GM23338 (cell line): ENCODE measurements around the gene REPIN1. TPM values are rescaled to one million over a fixed set of nuclear protein-coding genes. Genes with fewer than 3 reads are reported as not detected.

ENCODE experiments used
- ATAC-seq: fragments of 200-7000 bp; cut with Tn5 transposase; 3 replicates; pipeline ENCODE4 v1.9.1; 2020
- DNase-seq: peaks from one replicate; pipeline ENCODE4 v3.0.0-alpha.2; 2015; ENCODE audit warnings: low spot score
- H2AFZ ChIP-seq: fragments of 200-600 bp; sonication (generic); 2 replicates; pipeline ENCODE4 v1.8.0; 2016; ENCODE audit warnings: antibody characterized with exemption, mild to moderate bottlenecking, moderate library complexity
- H3F3A ChIP-seq: fragments of 200-600 bp; sonication (generic); replicated peaks from 2 replicates; pipeline ENCODE4 v1.8.0; 2017; ENCODE audit warnings: antibody characterized with exemption, mixed run types, low read depth
- H3K27ac ChIP-seq: fragments of 200-600 bp; sonication (generic); 2 replicates; pipeline ENCODE4 v1.6.1; 2016; ENCODE audit warnings: low read depth
- H3K27me3 ChIP-seq: fragments of 200-600 bp; sonication (generic); 2 replicates; pipeline ENCODE4 v1.8.0; 2016; ENCODE audit warnings: mild to moderate bottlenecking, mixed run types, moderate library complexity; ENCODE audit not compliant: insufficient read depth
- H3K36me3 ChIP-seq: fragments of 200-600 bp; sonication (generic); 2 replicates; pipeline ENCODE4 v1.8.0; 2016; ENCODE audit warnings: mild to moderate bottlenecking; ENCODE audit not compliant: insufficient read depth
- H3K4me1 ChIP-seq: fragments of 200-600 bp; sonication (generic); 2 replicates; pipeline ENCODE4 v1.8.0; 2016; ENCODE audit warnings: mild to moderate bottlenecking, moderate library complexity; ENCODE audit not compliant: insufficient read depth
- H3K4me2 ChIP-seq: fragments of 200-600 bp; sonication (generic); 2 replicates; pipeline ENCODE4 v1.7.1; 2017; ENCODE audit warnings: mixed run types
- H3K4me3 ChIP-seq: fragments of 200-600 bp; sonication (generic); 2 replicates; pipeline ENCODE4 v1.6.1; 2016; ENCODE audit warnings: mixed run types
- H3K79me2 ChIP-seq: fragments of 200-600 bp; sonication (generic); replicated peaks from 2 replicates; pipeline ENCODE4 v1.8.0; 2017; ENCODE audit warnings: mild to moderate bottlenecking; ENCODE audit not compliant: insufficient read depth
- H3K9me2 ChIP-seq: fragments of 200-600 bp; sonication (generic); 2 replicates; pipeline ENCODE4 v1.8.0; 2017; ENCODE audit not compliant: insufficient read depth
- H4K20me1 ChIP-seq: fragments of 200-600 bp; sonication (generic); replicated peaks from 2 replicates; pipeline ENCODE4 v1.8.0; 2017; ENCODE audit warnings: mild to moderate bottlenecking; ENCODE audit not compliant: insufficient read depth
- H3K27ac Mint-ChIP-seq: 2 replicates; pipeline ENCODE4 v1.8.0; 2020; ENCODE audit warnings: inconsistent platforms, mild to moderate bottlenecking, moderate library complexity, mixed read lengths
- H3K27me3 Mint-ChIP-seq: 3 replicates; pipeline ENCODE4 v1.8.0; 2022; ENCODE audit warnings: low read depth, mild to moderate bottlenecking, moderate library complexity, mixed read lengths, inconsistent platforms; ENCODE audit not compliant: insufficient read depth, poor library complexity
- H3K36me3 Mint-ChIP-seq: 3 replicates; pipeline ENCODE4 v1.8.0; 2021; ENCODE audit warnings: low read depth, mild to moderate bottlenecking, inconsistent platforms, moderate library complexity, mixed read lengths
- H3K4me1 Mint-ChIP-seq: 3 replicates; pipeline ENCODE4 v1.8.0; 2020; ENCODE audit warnings: mild to moderate bottlenecking, inconsistent platforms, mixed read lengths
- H3K4me3 Mint-ChIP-seq: 3 replicates; pipeline ENCODE4 v1.8.0; 2021; ENCODE audit warnings: moderate library complexity, mild to moderate bottlenecking, inconsistent platforms, mixed read lengths
- H3K9me3 Mint-ChIP-seq: 3 replicates; pipeline ENCODE4 v1.8.0; 2020; ENCODE audit warnings: moderate library complexity, mild to moderate bottlenecking, inconsistent platforms, mixed read lengths
- CREB1 ChIP-seq: fragments of 250-450 bp; sonication (Bioruptor Pico); IDR thresholded peaks from 2 replicates; pipeline ENCODE4 v1.5.0; 2020; ENCODE audit warnings: low read depth, mild to moderate bottlenecking, moderate library complexity
- CTCF ChIP-seq, 2 experiments: fragments of 200-600 bp in 1 of 2; sonication (generic) in 1 of 2; conservative IDR thresholded peaks; 2 replicates each; pipeline versions ENCODE4 v1.5.1 to v1.6.1; 2016 to 2017; ENCODE audit warnings: antibody characterized with exemption in 2 of 2, low read depth in 2 of 2, mild to moderate bottlenecking in 2 of 2, moderate library complexity in 1 of 2
- ETS1 ChIP-seq: IDR thresholded peaks from 2 replicates; pipeline ENCODE4 v1.6.1; 2016; ENCODE audit warnings: antibody characterized with exemption
- EZH2 ChIP-seq: fragments of 200-600 bp; sonication (generic); IDR thresholded peaks from one replicate; pipeline ENCODE4 v1.8.0; 2017; ENCODE audit warnings: antibody characterized with exemption, mild to moderate bottlenecking, low read depth; ENCODE audit not compliant: unreplicated experiment
- EZH2phosphoT487 ChIP-seq: fragments of 200-600 bp; sonication (generic); IDR thresholded peaks from one replicate; pipeline ENCODE4 v1.8.1; 2018; ENCODE audit warnings: antibody characterized with exemption; ENCODE audit not compliant: unreplicated experiment
- JUNB ChIP-seq: IDR thresholded peaks from one replicate; pipeline ENCODE4 v1.6.1; 2016; ENCODE audit warnings: antibody characterized with exemption; ENCODE audit not compliant: unreplicated experiment
- NANOG ChIP-seq: IDR thresholded peaks from 2 replicates; pipeline ENCODE4 v1.6.1; 2016; ENCODE audit warnings: antibody characterized with exemption, borderline replicate concordance
- POLR2AphosphoS5 ChIP-seq: IDR thresholded peaks from 2 replicates; pipeline ENCODE4 v1.6.1; 2016; ENCODE audit warnings: antibody characterized with exemption, low read depth
- REST ChIP-seq: IDR thresholded peaks from one replicate; pipeline ENCODE4 v1.6.1; 2018; ENCODE audit warnings: antibody characterized with exemption; ENCODE audit not compliant: unreplicated experiment
- STAT1 ChIP-seq: IDR thresholded peaks from one replicate; pipeline ENCODE4 v1.6.1; 2016; ENCODE audit warnings: antibody characterized with exemption; ENCODE audit not compliant: unreplicated experiment
- ZNF114 ChIP-seq: fragments of 250-450 bp; sonication (Bioruptor Pico); IDR thresholded peaks from 2 replicates; pipeline ENCODE4 v1.5.0; 2020; ENCODE audit warnings: mild to moderate bottlenecking, moderate library complexity
- ZNF331 ChIP-seq: fragments of 250-450 bp; sonication (Bioruptor Pico); IDR thresholded peaks from 2 replicates; pipeline ENCODE4 v1.5.0; 2020; ENCODE audit warnings: low read depth, mild to moderate bottlenecking, moderate library complexity
- polyA plus RNA-seq: library from polyadenylated mRNA; unstranded; fragments of >200 nt; fragmentation: Nextera tagmentation; extraction: Ambion mirVana; gene quantifications from 2 replicates; pipeline ENCODE4 v1.2.1, GENCODE V29; 2016
- total RNA-seq: library from RNA; depleted of rRNA; stranded (reverse); fragments of >200 nt; shearing (Covaris generic); gene quantifications from 2 replicates; pipeline ENCODE4 v1.2.3, GENCODE V29; 2014
- TF ChIP-seq, protein P1 (sequence below): fragments of 250-450 bp; sonication (Bioruptor Pico); IDR thresholded peaks from 2 replicates; pipeline ENCODE4 v1.5.0; 2020; ENCODE audit warnings: mild to moderate bottlenecking, moderate library complexity

REPIN1 gene
- total and polyA plus RNA-seq, 2 experiments from 2014 or later: 29.8 to 156 TPM

DNA sequence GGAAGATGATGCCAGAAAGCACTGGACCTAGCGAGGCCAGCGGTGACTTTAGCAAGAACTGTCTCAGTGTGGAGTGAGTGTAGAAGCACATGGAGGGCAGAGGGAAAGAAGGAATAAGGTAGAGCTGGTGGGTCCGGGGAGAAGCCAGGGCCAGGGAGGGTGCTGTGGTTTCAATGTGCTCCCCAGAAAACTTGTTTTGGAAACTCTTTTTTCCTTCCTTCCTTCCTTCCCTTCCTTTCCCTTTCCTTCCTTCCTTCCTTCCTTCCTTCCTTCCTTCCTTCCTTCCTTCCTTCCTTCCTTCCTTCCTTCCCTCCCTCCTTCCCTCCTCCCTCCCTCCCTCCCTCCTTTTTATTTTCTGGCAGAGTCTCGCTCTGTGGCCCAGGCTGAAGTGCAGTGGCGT lies 21.7 kb upstream of the REPIN1 start:
- H3K4me3 ChIP-seq: no peak overlapping the region
- Mint-ChIP-seq H3K9me3 (peaks cover 29% of the 10 kb centered on the region), H3K27me3 (peaks cover 19% of the 10 kb centered on the region), H3K4me1 (peaks cover 17% of the 10 kb centered on the region), H3K36me3 (peaks cover 16% of the 10 kb centered on the region), H3K27ac (no peak overlapping the region), H3K4me3 (no peak overlapping the region)
- no peak for TF ChIP-seq EZH2
- TF ChIP-seq ETS1: no peak
- no peak for TF ChIP-seq EZH2phosphoT487
- TF ChIP-seq JUNB: no peak
- TF ChIP-seq CTCF (conservative IDR thresholded peaks at IDR 0.05; ENCODE audit: low read depth in 2 of 2): no peak
- TF ChIP-seq, protein P1, sequence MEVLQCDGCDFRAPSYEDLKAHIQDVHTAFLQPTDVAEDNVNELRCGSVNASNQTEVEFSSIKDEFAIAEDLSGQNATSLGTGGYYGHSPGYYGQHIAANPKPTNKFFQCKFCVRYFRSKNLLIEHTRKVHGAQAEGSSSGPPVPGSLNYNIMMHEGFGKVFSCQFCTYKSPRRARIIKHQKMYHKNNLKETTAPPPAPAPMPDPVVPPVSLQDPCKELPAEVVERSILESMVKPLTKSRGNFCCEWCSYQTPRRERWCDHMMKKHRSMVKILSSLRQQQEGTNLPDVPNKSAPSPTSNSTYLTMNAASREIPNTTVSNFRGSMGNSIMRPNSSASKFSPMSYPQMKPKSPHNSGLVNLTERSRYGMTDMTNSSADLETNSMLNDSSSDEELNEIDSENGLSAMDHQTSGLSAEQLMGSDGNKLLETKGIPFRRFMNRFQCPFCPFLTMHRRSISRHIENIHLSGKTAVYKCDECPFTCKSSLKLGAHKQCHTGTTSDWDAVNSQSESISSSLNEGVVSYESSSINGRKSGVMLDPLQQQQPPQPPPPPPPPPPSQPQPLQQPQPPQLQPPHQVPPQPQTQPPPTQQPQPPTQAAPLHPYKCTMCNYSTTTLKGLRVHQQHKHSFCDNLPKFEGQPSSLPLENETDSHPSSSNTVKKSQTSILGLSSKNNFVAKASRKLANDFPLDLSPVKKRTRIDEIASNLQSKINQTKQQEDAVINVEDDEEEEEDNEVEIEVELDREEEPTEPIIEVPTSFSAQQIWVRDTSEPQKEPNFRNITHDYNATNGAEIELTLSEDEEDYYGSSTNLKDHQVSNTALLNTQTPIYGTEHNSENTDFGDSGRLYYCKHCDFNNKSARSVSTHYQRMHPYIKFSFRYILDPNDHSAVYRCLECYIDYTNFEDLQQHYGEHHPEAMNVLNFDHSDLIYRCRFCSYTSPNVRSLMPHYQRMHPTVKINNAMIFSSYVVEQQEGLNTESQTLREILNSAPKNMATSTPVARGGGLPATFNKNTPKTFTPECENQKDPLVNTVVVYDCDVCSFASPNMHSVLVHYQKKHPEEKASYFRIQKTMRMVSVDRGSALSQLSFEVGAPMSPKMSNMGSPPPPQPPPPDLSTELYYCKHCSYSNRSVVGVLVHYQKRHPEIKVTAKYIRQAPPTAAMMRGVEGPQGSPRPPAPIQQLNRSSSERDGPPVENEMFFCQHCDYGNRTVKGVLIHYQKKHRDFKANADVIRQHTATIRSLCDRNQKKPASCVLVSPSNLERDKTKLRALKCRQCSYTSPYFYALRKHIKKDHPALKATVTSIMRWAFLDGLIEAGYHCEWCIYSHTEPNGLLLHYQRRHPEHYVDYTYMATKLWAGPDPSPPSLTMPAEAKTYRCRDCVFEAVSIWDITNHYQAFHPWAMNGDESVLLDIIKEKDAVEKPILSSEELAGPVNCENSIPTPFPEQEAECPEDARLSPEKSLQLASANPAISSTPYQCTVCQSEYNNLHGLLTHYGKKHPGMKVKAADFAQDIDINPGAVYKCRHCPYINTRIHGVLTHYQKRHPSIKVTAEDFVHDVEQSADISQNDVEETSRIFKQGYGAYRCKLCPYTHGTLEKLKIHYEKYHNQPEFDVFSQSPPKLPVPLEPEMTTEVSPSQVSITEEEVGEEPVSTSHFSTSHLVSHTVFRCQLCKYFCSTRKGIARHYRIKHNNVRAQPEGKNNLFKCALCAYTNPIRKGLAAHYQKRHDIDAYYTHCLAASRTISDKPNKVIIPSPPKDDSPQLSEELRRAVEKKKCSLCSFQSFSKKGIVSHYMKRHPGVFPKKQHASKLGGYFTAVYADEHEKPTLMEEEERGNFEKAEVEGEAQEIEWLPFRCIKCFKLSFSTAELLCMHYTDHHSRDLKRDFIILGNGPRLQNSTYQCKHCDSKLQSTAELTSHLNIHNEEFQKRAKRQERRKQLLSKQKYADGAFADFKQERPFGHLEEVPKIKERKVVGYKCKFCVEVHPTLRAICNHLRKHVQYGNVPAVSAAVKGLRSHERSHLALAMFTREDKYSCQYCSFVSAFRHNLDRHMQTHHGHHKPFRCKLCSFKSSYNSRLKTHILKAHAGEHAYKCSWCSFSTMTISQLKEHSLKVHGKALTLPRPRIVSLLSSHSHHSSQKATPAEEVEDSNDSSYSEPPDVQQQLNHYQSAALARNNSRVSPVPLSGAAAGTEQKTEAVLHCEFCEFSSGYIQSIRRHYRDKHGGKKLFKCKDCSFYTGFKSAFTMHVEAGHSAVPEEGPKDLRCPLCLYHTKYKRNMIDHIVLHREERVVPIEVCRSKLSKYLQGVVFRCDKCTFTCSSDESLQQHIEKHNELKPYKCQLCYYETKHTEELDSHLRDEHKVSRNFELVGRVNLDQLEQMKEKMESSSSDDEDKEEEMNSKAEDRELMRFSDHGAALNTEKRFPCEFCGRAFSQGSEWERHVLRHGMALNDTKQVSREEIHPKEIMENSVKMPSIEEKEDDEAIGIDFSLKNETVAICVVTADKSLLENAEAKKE (CRISPR knock-in tag): no peak
- no peak for TF ChIP-seq ZNF331
- TF ChIP-seq REST: no peak
- no peak for TF ChIP-seq ZNF114
- no peak for TF ChIP-seq NANOG
- no peak for TF ChIP-seq STAT1
- no peak for TF ChIP-seq CREB1 (CRISPR knock-in tag)
- no peak for TF ChIP-seq POLR2AphosphoS5
- peaks cover 26% of the 10 kb centered on the region for H3K27me3 ChIP-seq
- H3K79me2 ChIP-seq: peaks cover 5% of the 10 kb centered on the region
- 0 out of 2 replicates have a peak, but pooled peaks cover 2% of the 10 kb centered on the region for H3F3A ChIP-seq
- H3K4me1 ChIP-seq: peaks cover 15% of the 10 kb centered on the region
- no peaks in the 10 kb centered on the region for H3K9me2 ChIP-seq
- ATAC-seq (no peak), DNase-seq (no peak)
- no peak overlapping the region for H3K27ac ChIP-seq
- no peaks in the 10 kb centered on the region for H3K36me3 ChIP-seq
- H4K20me1 ChIP-seq: no peaks in the 10 kb centered on the region
- H2AFZ ChIP-seq: no peak overlapping the region
- H3K4me2 ChIP-seq: no peak overlapping the region
